Neural cell (in vitro differentiated cells): ENCODE results near the gene MDGA2. TPM values are rescaled to one million over a fixed set of nuclear protein-coding genes. Genes with fewer than 3 reads are reported as not detected.

Experiments used
- H2AFZ ChIP-seq: fragments of 200-600, 300-800 bp; sonication (generic), shearing (Covaris generic); 2 replicates; pipeline ENCODE4 v1.6.0; 2014; ENCODE audit warnings: low read depth, mild to moderate bottlenecking, antibody characterized with exemption, low read length, moderate library complexity
- H3F3A ChIP-seq: fragments of 200-600 bp; shearing (Covaris generic); 2 replicates; pipeline ENCODE4 v1.6.1; 2016; ENCODE audit warnings: mild to moderate bottlenecking, moderate library complexity, mixed read lengths, antibody characterized with exemption, low read length; ENCODE audit not compliant: insufficient read depth, poor library complexity, severe bottlenecking
- H3K27ac ChIP-seq: fragments of 200-600, 300-800 bp; sonication (generic), shearing (Covaris generic); 2 replicates; pipeline ENCODE4 v1.5.1; 2014; ENCODE audit warnings: mild to moderate bottlenecking, low read length, moderate library complexity
- H3K27me3 ChIP-seq: fragments of 300-800, 200-600 bp; sonication (generic), shearing (Covaris generic); 2 replicates; pipeline ENCODE4 v1.6.0; 2014; ENCODE audit warnings: mild to moderate bottlenecking, low read depth, low read length, moderate library complexity; ENCODE audit not compliant: insufficient read depth
- H3K36me3 ChIP-seq: fragments of 300-800, 200-600 bp; sonication (generic), shearing (Covaris generic); 2 replicates; pipeline ENCODE4 v1.5.1; 2014; ENCODE audit warnings: mild to moderate bottlenecking, antibody characterized with exemption, low read length, moderate library complexity; ENCODE audit not compliant: insufficient read depth
- H3K4me2 ChIP-seq: fragments of 300-800, 200-600 bp; sonication (generic), shearing (Covaris generic); 2 replicates; pipeline ENCODE4 v1.6.0; 2014; ENCODE audit warnings: mild to moderate bottlenecking, low read length
- H3K4me3 ChIP-seq: fragments of 300-800, 200-600 bp; sonication (generic), shearing (Covaris generic); 2 replicates; pipeline ENCODE4 v1.5.1; 2014; ENCODE audit warnings: mild to moderate bottlenecking, low read length, moderate library complexity
- H3K79me2 ChIP-seq: fragments of 200-600 bp; shearing (Covaris generic); replicated peaks from 2 replicates; pipeline ENCODE4 v1.6.0; 2014; ENCODE audit warnings: mild to moderate bottlenecking, low read length, moderate library complexity; ENCODE audit not compliant: insufficient read depth
- H3K9ac ChIP-seq: fragments of 300-800, 200-600 bp; sonication (generic), shearing (Covaris generic); 2 replicates; pipeline ENCODE4 v1.6.1; 2016; ENCODE audit warnings: mild to moderate bottlenecking, low read length, mixed read lengths
- H3K9me2 ChIP-seq: fragments of 200-600 bp; shearing (Covaris generic); 2 replicates; pipeline ENCODE4 v1.6.1; 2016; ENCODE audit warnings: mild to moderate bottlenecking, low read length, mixed read lengths; ENCODE audit not compliant: insufficient read depth
- H3K9me3 ChIP-seq: fragments of 200-600, 300-800 bp; sonication (generic), shearing (Covaris generic); 2 replicates; pipeline ENCODE4 v1.6.1; 2016; ENCODE audit warnings: mild to moderate bottlenecking, mixed run types, low read length, moderate library complexity, mixed read lengths
- H4K20me1 ChIP-seq: fragments of 200-600 bp; shearing (Covaris generic); 2 replicates; pipeline ENCODE4 v1.6.1; 2016; ENCODE audit warnings: mild to moderate bottlenecking, mixed run types; ENCODE audit not compliant: insufficient read depth
- EP300 ChIP-seq: fragments of 450-650 bp; conservative IDR thresholded peaks from 2 replicates; pipeline ENCODE4 v1.6.1; 2014; ENCODE audit warnings: antibody characterized with exemption, mild to moderate bottlenecking, moderate library complexity; ENCODE audit not compliant: poor library complexity, severe bottlenecking
- EZH2 ChIP-seq: fragments of 200-600, 300-800 bp; shearing (Covaris generic), sonication (generic); IDR thresholded peaks from 2 replicates; pipeline ENCODE4 v1.6.1; 2014; ENCODE audit warnings: antibody characterized with exemption, low read length, borderline replicate concordance, mild to moderate bottlenecking; ENCODE audit not compliant: insufficient read depth, poor library complexity, severe bottlenecking
- MXI1 ChIP-seq: fragments of 450-650 bp; conservative IDR thresholded peaks from 2 replicates; pipeline ENCODE4 v1.6.1; 2014; ENCODE audit warnings: antibody characterized with exemption, mild to moderate bottlenecking; ENCODE audit not compliant: poor library complexity, severe bottlenecking
- POLR2AphosphoS5 ChIP-seq: IDR thresholded peaks from 2 replicates; pipeline ENCODE4 v1.6.1; 2012
- RAD21 ChIP-seq: fragments of 450-650 bp; conservative IDR thresholded peaks from 2 replicates; pipeline ENCODE4 v1.6.1; 2014; ENCODE audit warnings: antibody characterized with exemption, mild to moderate bottlenecking, moderate library complexity
- SMC3 ChIP-seq: fragments of 450-650 bp; conservative IDR thresholded peaks from 2 replicates; pipeline ENCODE4 v1.6.1; 2014; ENCODE audit warnings: antibody characterized with exemption, mild to moderate bottlenecking, moderate library complexity; ENCODE audit not compliant: poor library complexity
- TAF1 ChIP-seq: IDR thresholded peaks from 2 replicates; pipeline ENCODE4 v1.6.1; 2012; ENCODE audit warnings: low read depth
- polyA plus RNA-seq: library from polyadenylated mRNA; depleted of rRNA; stranded (reverse); fragments of >200 nt; gene quantifications from 2 replicates; pipeline ENCODE4 v1.2.3, GENCODE V29; 2014
- TF ChIP-seq, protein P1 (sequence below): IDR thresholded peaks from 2 replicates; pipeline ENCODE4 v1.6.1; 2012; ENCODE audit warnings: borderline replicate concordance
- TF ChIP-seq, protein P2 (sequence below): fragments of 450-650 bp; IDR thresholded peaks from 2 replicates; pipeline ENCODE4 v1.5.1; 2014; ENCODE audit warnings: antibody characterized with exemption, mild to moderate bottlenecking, moderate library complexity; ENCODE audit not compliant: poor library complexity, severe bottlenecking

The MDGA2 gene
- polyA plus RNA-seq, 1 donor from 2014 or later, result 3.8 TPM

DNA sequence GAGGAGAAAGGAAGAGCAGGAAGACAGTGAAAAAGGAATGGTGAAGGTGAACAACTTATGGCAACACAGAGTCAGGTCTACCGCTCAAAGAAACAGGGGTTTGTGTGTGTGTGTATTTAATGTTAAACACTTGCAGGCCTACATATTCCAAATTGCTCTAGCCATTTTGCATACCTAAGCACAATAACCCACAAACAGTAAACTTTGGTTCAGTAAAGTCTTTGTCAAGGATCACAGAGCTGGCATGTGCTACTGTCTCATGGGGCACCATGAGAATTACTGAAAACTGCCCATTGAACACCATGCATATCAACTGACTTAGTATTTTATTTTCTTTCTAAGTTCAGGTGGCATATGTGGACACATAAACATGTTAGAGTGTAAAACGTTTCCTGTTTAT, 163.6 kb downstream of the MDGA2 start:
- Histone ChIP-seq H3F3A (no peaks in the 10 kb centered on the region), H3K79me2 (no peaks in the 10 kb centered on the region), H3K27me3 (no peaks in the 10 kb centered on the region), H4K20me1 (no peaks in the 10 kb centered on the region), H3K36me3 (no peaks in the 10 kb centered on the region), H3K9ac (no peak overlapping the region), H2AFZ (no peak overlapping the region), H3K9me3 (no peaks in the 10 kb centered on the region), H3K4me2 (no peak overlapping the region), H3K27ac (no peak overlapping the region), H3K4me3 (no peak overlapping the region), H3K9me2 (no peaks in the 10 kb centered on the region)
- TF ChIP-seq EZH2, result no peak

DNA sequence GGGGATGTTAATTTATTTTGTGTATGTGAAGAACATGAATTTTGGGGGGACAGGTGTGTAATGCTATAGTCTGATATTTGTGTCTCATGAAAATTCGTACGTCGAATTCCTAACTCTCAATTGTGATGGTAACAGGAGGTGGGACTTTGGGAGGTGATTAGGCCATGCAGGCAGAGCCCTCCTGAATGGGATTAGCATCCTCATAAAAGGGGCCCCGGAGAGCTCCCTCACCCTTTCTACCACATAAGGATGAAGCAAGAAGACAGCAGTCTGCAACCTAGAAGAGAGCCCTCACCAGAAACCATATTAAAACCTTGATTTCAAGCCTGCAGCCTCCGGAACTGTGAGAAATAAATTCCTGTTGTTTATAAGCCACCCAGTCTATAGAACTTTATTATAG, 165.4 kb downstream of the MDGA2 start:
- Histone ChIP-seq H4K20me1 (no peaks in the 10 kb centered on the region), H3K9ac (no peak overlapping the region), H3K27ac (no peak overlapping the region), H3K4me3 (no peak overlapping the region), H3K27me3 (no peaks in the 10 kb centered on the region), H3F3A (no peaks in the 10 kb centered on the region), H3K9me2 (no peaks in the 10 kb centered on the region), H3K79me2 (no peaks in the 10 kb centered on the region), H3K9me3 (no peaks in the 10 kb centered on the region), H3K4me2 (no peak overlapping the region), H3K36me3 (no peaks in the 10 kb centered on the region), H2AFZ (no peak overlapping the region)
- TF ChIP-seq RAD21 (no peak), TAF1 (no peak), MXI1 (no peak), EZH2 (no peak), EP300 (no peak), SMC3 (no peak), POLR2AphosphoS5 (no peak)
- TF ChIP-seq, protein P1, sequence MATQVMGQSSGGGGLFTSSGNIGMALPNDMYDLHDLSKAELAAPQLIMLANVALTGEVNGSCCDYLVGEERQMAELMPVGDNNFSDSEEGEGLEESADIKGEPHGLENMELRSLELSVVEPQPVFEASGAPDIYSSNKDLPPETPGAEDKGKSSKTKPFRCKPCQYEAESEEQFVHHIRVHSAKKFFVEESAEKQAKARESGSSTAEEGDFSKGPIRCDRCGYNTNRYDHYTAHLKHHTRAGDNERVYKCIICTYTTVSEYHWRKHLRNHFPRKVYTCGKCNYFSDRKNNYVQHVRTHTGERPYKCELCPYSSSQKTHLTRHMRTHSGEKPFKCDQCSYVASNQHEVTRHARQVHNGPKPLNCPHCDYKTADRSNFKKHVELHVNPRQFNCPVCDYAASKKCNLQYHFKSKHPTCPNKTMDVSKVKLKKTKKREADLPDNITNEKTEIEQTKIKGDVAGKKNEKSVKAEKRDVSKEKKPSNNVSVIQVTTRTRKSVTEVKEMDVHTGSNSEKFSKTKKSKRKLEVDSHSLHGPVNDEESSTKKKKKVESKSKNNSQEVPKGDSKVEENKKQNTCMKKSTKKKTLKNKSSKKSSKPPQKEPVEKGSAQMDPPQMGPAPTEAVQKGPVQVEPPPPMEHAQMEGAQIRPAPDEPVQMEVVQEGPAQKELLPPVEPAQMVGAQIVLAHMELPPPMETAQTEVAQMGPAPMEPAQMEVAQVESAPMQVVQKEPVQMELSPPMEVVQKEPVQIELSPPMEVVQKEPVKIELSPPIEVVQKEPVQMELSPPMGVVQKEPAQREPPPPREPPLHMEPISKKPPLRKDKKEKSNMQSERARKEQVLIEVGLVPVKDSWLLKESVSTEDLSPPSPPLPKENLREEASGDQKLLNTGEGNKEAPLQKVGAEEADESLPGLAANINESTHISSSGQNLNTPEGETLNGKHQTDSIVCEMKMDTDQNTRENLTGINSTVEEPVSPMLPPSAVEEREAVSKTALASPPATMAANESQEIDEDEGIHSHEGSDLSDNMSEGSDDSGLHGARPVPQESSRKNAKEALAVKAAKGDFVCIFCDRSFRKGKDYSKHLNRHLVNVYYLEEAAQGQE, result no peak
- TF ChIP-seq, protein P2, sequence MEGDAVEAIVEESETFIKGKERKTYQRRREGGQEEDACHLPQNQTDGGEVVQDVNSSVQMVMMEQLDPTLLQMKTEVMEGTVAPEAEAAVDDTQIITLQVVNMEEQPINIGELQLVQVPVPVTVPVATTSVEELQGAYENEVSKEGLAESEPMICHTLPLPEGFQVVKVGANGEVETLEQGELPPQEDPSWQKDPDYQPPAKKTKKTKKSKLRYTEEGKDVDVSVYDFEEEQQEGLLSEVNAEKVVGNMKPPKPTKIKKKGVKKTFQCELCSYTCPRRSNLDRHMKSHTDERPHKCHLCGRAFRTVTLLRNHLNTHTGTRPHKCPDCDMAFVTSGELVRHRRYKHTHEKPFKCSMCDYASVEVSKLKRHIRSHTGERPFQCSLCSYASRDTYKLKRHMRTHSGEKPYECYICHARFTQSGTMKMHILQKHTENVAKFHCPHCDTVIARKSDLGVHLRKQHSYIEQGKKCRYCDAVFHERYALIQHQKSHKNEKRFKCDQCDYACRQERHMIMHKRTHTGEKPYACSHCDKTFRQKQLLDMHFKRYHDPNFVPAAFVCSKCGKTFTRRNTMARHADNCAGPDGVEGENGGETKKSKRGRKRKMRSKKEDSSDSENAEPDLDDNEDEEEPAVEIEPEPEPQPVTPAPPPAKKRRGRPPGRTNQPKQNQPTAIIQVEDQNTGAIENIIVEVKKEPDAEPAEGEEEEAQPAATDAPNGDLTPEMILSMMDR, result no peak

DNA sequence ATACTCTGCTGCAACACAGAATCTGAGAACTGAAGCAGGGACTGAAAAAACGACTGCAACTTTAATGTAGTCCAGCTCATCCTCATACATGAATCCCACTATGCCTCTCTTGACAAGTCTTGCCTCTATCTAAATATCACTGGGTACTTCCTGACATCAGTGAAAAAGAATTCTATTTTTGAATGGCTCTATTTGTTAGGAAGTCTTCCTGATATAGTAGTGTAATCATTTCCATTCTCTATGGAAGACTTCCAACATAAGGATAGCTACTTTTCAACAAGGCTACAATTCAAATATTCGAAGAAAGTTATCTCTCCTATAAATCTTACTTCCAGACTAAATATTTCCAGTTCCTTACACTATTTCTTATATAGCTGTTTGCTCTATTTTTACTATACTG, 167.5 kb downstream of the MDGA2 start:
- H3F3A ChIP-seq, result no peaks in the 10 kb centered on the region
- H3K4me2 ChIP-seq, result no peak overlapping the region
- H3K4me3 ChIP-seq, result no peak overlapping the region
- no peak overlapping the region for H3K27ac ChIP-seq
- no peaks in the 10 kb centered on the region for H4K20me1 ChIP-seq
- no peaks in the 10 kb centered on the region for H3K27me3 ChIP-seq
- no peaks in the 10 kb centered on the region for H3K9me3 ChIP-seq
- no peaks in the 10 kb centered on the region for H3K36me3 ChIP-seq
- no peaks in the 10 kb centered on the region for H3K9me2 ChIP-seq
- H3K79me2 ChIP-seq, result no peaks in the 10 kb centered on the region
- no peak overlapping the region for H2AFZ ChIP-seq
- TF ChIP-seq TAF1, result no peak
- no peak for TF ChIP-seq EP300
- TF ChIP-seq, protein P1, result no peak
- TF ChIP-seq MXI1, result no peak
- TF ChIP-seq, protein P2, result no peak
- no peak for TF ChIP-seq EZH2
- TF ChIP-seq SMC3, result no peak
- no peak for TF ChIP-seq POLR2AphosphoS5
- no peak for TF ChIP-seq RAD21
- H3K9ac ChIP-seq, result no peak overlapping the region
